ENCODE data around the gene CHD6. TPM values are rescaled to one million over a fixed set of nuclear protein-coding genes. Genes with fewer than 3 reads are reported as not detected.

CHD6 gene
- total RNA-seq, 1 experiment from 2014 or later = 98.5 TPM

GRCh38 chr20:41475503-41475902, 142.7 kb downstream of the CHD6 start:
- H3K27ac Mint-ChIP-seq (ENCODE audit: unreplicated experiment) = no peak overlapping the region

GRCh38 chr20:41470362-41471095, 147.6 kb downstream of the CHD6 start:
- Mint-ChIP-seq H3K4me1 (ENCODE audit: low read depth, unreplicated experiment) (peaks cover 3% of the 10 kb centered on the region), H3K27ac (ENCODE audit: unreplicated experiment) (no peak overlapping the region), H3K27me3 (ENCODE audit: unreplicated experiment) (no peaks in the 10 kb centered on the region), H3K9me3 (ENCODE audit: low read depth, unreplicated experiment) (no peaks in the 10 kb centered on the region), H3K4me3 (ENCODE audit: low read depth, unreplicated experiment) (no peak overlapping the region), H3K36me3 (ENCODE audit: insufficient read depth, unreplicated experiment) (peaks cover 13% of the 10 kb centered on the region)
- TF ChIP-seq CTCF (IDR thresholded peaks at IDR 0.05; ENCODE audit: unreplicated experiment) = no peak
- CTCF ChIA-PET = no interaction called here
- intact Hi-C loops (cut with micrococcal nuclease; ENCODE audit: unreplicated experiment) = no loop called here
- BruUV-seq (replicated peaks) = no TSS peak
- no peak for DNase-seq

More at GRCh38 chr20:41475503-41475902, 142.7 kb downstream of the CHD6 start:
- intact Hi-C loops (cut with micrococcal nuclease; ENCODE audit: unreplicated experiment) = loop anchor here (5.0 kb wide), 1 partner anchor 217 kb away; no protein-coding TSS in a partner anchor
- TF ChIP-seq CTCF (IDR thresholded peaks at IDR 0.05; ENCODE audit: unreplicated experiment) = no peak
- H3K9me3 Mint-ChIP-seq (ENCODE audit: low read depth, unreplicated experiment) = no peaks in the 10 kb centered on the region
- DNase-seq = no peak
- CTCF ChIA-PET = no interaction called here
- H3K27me3 Mint-ChIP-seq (ENCODE audit: unreplicated experiment) = no peaks in the 10 kb centered on the region
- H3K4me1 Mint-ChIP-seq (ENCODE audit: low read depth, unreplicated experiment) = peaks cover 17% of the 10 kb centered on the region
- H3K4me3 Mint-ChIP-seq (ENCODE audit: low read depth, unreplicated experiment) = no peak overlapping the region
- no TSS peak for BruUV-seq (replicated peaks)
- peaks cover 7% of the 10 kb centered on the region for H3K36me3 Mint-ChIP-seq (ENCODE audit: insufficient read depth, unreplicated experiment)

GRCh38 chr20:41469868-41470267, 148.3 kb downstream of the CHD6 start:
- Mint-ChIP-seq H3K4me3 (ENCODE audit: low read depth, unreplicated experiment) (no peak overlapping the region), H3K27me3 (ENCODE audit: unreplicated experiment) (no peaks in the 10 kb centered on the region), H3K9me3 (ENCODE audit: low read depth, unreplicated experiment) (no peaks in the 10 kb centered on the region), H3K4me1 (ENCODE audit: low read depth, unreplicated experiment) (no peaks in the 10 kb centered on the region), H3K36me3 (ENCODE audit: insufficient read depth, unreplicated experiment) (peaks cover 13% of the 10 kb centered on the region), H3K27ac (ENCODE audit: unreplicated experiment) (no peak overlapping the region)
- intact Hi-C loops (cut with micrococcal nuclease; ENCODE audit: unreplicated experiment) = no loop called here
- CTCF ChIA-PET = no interaction called here
- TF ChIP-seq CTCF (IDR thresholded peaks at IDR 0.05; ENCODE audit: unreplicated experiment) = no peak
- no TSS peak for BruUV-seq (replicated peaks)
- no peak for DNase-seq

DNA sequence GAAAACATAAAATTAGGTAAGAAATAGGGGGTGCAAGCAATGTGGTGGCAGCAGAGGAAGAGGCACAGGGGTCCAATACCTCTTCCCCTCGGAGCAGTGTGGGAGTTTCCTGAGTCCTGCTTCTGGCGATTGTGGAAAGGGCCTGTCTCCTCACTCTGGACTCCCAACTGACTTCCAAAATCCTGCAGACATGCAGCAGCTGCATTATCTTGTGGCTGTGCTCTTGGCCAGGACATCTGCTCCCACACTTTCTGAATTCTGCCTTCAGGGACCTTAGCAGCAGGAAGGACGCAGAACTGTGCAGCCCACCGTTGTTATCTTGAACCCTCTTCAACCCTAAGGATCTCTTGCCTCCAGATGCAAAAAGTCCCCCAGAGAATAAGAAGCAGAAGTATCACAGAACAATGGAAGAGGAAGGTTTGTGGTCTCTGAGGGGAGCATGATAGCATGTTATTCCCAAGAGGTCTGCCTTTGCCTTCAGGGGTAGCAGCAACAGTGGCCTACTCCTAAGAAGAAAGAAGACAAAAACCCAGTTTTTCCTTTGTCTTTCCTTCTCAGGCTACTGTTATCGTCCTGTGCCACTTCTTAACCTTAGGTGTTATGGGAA, 149.1 kb downstream of the CHD6 start:
- intact Hi-C loops (cut with micrococcal nuclease; ENCODE audit: unreplicated experiment) = no loop called here
- peaks cover 13% of the 10 kb centered on the region for H3K36me3 Mint-ChIP-seq (ENCODE audit: insufficient read depth, unreplicated experiment)
- BruUV-seq (replicated peaks) = no TSS peak
- H3K4me3 Mint-ChIP-seq (ENCODE audit: low read depth, unreplicated experiment) = no peak overlapping the region
- no peaks in the 10 kb centered on the region for H3K27me3 Mint-ChIP-seq (ENCODE audit: unreplicated experiment)
- H3K27ac Mint-ChIP-seq (ENCODE audit: unreplicated experiment) = no peak overlapping the region
- no peak for TF ChIP-seq CTCF (IDR thresholded peaks at IDR 0.05; ENCODE audit: unreplicated experiment)
- no peak for DNase-seq
- no peaks in the 10 kb centered on the region for H3K4me1 Mint-ChIP-seq (ENCODE audit: low read depth, unreplicated experiment)
- no peaks in the 10 kb centered on the region for H3K9me3 Mint-ChIP-seq (ENCODE audit: low read depth, unreplicated experiment)
- CTCF ChIA-PET = no interaction called here

All from Calu3 (cell line).